HG02840 (cell line): ENCODE data around the gene RBM38.

Experiments
- ATAC-seq: cut with Tn5 transposase; IDR thresholded peaks from one replicate; pipeline ENCODE4 v1.9.1; 2021; ENCODE audit warnings: mild to moderate bottlenecking, moderate library complexity, moderate number of reproducible peaks; ENCODE audit not compliant: unreplicated experiment, low FRiP score

Gene RBM38

GRCh38 chr20:57388953-57389694, 2.1 kb upstream of the RBM38 start:
- ATAC-seq: no peak

GRCh38 chr20:57389695-57390603, 1.2 kb upstream of the RBM38 start:
- no peak for ATAC-seq

- peak; percentile 8 for ATAC-seq
These were observed 474 bp downstream of the RBM38 start for GRCh38 chr20:57391439-57392301.

- ATAC-seq: no peak
These were observed 1.5 kb downstream of the RBM38 start for GRCh38 chr20:57392512-57393271.

GRCh38 chr20:57393321-57394120, 2.3 kb downstream of the RBM38 start:
- no peak for ATAC-seq

GRCh38 chr20:57394121-57395082, 3.2 kb downstream of the RBM38 start:
- ATAC-seq: no peak

- ATAC-seq: no peak
These were observed 4.1 kb downstream of the RBM38 start for GRCh38 chr20:57395111-57395966.

GRCh38 chr20:57396212-57396983, 5.2 kb downstream of the RBM38 start:
- no peak for ATAC-seq

- no peak for ATAC-seq
These were observed 5.9 kb downstream of the RBM38 start for GRCh38 chr20:57396984-57397692.

- ATAC-seq: no peak
These were observed 6.5 kb downstream of the RBM38 start for GRCh38 chr20:57397693-57398108.

- peak; percentile 48 for ATAC-seq
These were observed 7.1 kb downstream of the RBM38 start for GRCh38 chr20:57398231-57398821.

GRCh38 chr20:57398901-57399535, 7.8 kb downstream of the RBM38 start:
- ATAC-seq: no peak

- ATAC-seq: peak; percentile 36
These were observed 8.5 kb downstream of the RBM38 start for GRCh38 chr20:57399587-57400155.

GRCh38 chr20:57400231-57400701, 9.1 kb downstream of the RBM38 start:
- ATAC-seq: no peak
